Activated CD8-positive, alpha-beta memory T cell treated with anti-CD3 and anti-CD28 coated beads, Interleukin-2, amount 50 U/mL, for 24 hours (primary cell): Measurements from ENCODE around the gene HBD.

Experiments used
- DNase-seq: peaks from one replicate; pipeline ENCODE4 v3.0.0-alpha.2; 2020; ENCODE audit errors: extremely low read depth

HBD gene

DNA sequence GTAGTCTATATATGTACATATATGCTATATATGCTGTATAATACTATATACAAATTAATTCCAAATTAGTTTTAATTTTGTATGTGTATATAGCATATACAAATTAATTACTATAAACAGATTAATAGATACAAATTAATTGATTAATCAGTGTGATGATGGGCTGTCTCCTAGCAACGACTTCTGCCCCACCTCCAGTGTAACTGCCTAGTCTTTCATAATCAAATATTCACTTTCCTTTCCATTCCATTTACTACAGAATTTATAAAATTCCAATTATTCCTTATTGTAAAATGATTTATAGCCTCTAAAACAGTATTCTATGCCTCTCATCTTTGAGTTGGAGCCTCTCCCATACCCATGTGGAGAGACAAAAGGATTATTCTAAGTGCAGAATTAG is 976 bp downstream of the HBD start:
- no peak for DNase-seq

GRCh38 chr11:5232821-5233220 is 1.5 kb downstream of the HBD start:
- DNase-seq, result no peak

GRCh38 chr11:5232176-5232575 is 2.1 kb downstream of the HBD start:
- no peak for DNase-seq

GRCh38 chr11:5231111-5231510 is 3.2 kb downstream of the HBD start:
- no peak for DNase-seq

GRCh38 chr11:5230266-5230665 is 4.0 kb downstream of the HBD start:
- no peak for DNase-seq

DNA sequence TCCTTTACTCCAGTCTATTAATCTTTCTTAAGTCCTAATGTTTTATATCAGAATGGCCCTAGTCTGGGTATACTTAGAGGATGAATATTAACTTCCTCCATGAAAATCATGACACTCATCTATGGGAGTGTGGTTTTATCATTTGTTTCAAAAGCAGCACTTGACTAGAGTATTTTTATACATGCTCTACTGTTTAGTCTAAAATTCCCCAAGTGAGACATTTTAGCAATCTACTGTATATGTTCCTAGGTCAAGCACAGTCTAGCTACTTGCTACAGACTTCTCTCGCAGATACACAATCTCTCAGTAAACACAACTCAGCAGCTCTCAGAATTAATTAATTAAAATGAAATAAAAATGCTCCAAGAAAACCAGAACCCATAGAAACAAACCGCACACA is 4.5 kb downstream of the HBD start:
- no peak for DNase-seq

DNA sequence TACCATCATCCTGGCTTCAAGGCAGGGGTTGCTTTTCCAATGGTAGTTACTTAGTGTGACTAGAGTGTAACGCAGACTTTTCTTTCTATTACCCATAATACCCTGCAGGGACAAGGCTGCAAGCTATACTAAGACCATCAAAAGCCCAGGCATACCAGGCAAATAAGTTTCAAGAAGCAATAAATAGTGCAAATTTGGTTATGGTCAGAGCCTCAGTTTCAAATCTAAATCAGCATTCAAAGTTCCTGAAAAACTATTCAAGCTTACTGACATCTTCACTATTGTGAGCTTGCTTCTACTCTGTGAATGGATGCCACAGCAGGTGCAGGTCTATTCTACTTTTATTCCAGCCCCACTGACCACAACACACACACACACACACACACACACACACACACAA is 4.9 kb downstream of the HBD start:
- DNase-seq, result no peak

- DNase-seq, result no peak
Measured at GRCh38 chr11:5228124-5228523, 6.2 kb downstream of the HBD start.

- DNase-seq, result no peak
Measured at GRCh38 chr11:5227681-5228080, 6.6 kb downstream of the HBD start.

DNA sequence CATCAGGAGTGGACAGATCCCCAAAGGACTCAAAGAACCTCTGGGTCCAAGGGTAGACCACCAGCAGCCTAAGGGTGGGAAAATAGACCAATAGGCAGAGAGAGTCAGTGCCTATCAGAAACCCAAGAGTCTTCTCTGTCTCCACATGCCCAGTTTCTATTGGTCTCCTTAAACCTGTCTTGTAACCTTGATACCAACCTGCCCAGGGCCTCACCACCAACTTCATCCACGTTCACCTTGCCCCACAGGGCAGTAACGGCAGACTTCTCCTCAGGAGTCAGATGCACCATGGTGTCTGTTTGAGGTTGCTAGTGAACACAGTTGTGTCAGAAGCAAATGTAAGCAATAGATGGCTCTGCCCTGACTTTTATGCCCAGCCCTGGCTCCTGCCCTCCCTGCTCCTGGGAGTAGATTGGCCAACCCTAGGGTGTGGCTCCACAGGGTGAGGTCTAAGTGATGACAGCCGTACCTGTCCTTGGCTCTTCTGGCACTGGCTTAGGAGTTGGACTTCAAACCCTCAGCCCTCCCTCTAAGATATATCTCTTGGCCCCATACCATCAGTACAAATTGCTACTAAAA is 7.5 kb downstream of the HBD start, which contains the start of gene HBB:
Gene HBB, minus strand, starts transcription at position 340 of the 579 bp plus-strand sequence. Its CDS starts 50 bp downstream, at position 290.
- DNase-seq, result no peak

- no peak for DNase-seq
Measured at GRCh38 chr11:5225480-5225871, 8.8 kb downstream of the HBD start.

DNA sequence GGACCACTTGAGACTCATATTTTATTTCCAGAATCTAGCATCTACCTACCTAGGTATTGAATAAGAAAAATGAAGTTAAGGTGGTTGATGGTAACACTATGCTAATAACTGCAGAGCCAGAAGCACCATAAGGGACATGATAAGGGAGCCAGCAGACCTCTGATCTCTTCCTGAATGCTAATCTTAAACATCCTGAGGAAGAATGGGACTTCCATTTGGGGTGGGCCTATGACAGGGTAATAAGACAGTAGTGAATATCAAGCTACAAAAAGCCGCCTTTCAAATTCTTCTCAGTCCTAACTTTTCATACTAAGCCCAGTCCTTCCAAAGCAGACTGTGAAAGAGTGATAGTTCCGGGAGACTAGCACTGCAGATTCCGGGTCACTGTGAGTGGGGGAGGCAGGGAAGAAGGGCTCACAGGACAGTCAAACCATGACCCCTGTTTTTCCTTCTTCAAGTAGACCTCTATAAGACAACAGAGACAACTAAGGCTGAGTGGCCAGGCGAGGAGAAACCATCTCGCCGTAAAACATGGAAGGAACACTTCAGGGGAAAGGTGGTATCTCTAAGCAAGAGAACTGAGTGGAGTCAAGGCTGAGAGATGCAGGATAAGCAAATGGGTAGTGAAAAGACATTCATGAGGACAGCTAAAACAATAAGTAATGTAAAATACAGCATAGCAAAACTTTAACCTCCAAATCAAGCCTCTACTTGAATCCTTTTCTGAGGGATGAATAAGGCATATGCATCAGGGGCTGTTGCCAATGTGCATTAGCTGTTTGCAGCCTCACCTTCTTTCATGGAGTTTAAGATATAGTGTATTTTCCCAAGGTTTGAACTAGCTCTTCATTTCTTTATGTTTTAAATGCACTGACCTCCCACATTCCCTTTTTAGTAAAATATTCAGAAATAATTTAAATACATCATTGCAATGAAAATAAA is 9.5 kb downstream of the HBD start:
- no peak for DNase-seq

DNA sequence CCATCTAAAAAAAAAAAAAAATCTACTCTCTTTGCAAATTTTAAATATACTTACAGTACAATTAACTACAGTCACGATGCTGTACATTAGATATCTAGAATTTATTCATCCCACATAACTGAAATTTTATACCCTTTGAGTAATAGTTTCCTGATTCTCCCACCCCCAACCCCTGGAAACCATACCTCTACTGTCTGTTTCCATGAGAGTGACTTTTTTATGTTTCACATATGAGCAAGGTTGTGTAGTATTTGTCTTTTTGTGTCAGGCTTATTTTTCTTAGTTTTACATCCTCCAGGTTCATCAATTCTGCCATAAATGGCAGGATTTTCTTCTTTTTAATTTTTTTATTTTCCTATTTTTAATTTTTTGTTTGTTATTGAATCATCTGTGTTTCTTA is 10.6 kb downstream of the HBD start:
- DNase-seq, result no peak

GRCh38 chr11:5223146-5223545 is 11.1 kb downstream of the HBD start:
- no peak for DNase-seq

DNA sequence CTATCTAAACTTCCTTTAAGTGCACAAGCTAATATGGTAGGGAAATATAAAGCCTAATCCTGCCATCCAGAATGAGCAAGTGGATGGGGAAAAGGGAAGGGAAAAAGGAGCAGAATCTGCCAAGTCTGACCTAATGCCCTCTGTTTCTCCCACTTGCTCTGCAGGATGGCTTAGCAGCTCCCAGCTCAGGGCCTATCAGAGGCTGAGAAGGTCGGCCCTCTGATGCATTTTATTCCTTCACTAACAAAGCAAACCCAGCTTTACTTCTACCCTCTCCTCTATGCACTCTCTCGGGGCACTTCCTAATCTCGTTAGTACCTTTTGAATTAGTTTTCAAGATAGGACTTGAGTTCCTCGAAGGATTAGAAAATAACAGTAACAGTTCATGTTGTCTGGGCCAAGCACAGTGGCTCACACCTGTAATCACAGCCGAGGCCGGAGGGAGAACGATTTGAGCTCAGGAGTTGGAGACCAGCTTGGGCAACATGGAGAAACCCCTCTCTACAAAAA is 23.9 kb downstream of the HBD start:
- no peak for DNase-seq

GRCh38 chr11:5204787-5205186 is 29.5 kb downstream of the HBD start:
- no peak for DNase-seq

GRCh38 chr11:5203366-5203765 is 30.9 kb downstream of the HBD start:
- DNase-seq, result no peak

DNA sequence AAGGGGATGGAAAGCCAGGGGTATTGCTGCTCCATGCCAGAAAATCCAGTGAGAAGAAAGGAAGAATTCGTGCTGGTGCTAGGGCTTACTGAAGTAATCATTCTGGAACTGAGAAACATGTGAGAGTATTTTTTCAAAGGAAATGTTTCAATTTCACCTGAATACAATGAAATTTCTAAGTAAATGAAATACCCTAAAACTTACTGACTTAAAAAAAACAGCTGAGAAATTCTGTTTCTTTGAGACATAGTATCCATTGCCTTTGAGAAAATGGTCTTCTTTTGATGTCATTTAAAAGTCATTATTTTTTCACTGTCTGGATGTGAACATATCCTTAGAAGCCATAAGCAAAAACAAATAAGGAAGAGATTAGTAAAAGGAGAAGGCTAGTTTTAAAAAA is 33.7 kb downstream of the HBD start, which contains the start of gene OR51V1:
Gene OR51V1, minus strand, starts transcription at position 101 of the 400 bp plus-strand sequence. Its CDS starts 0 bp downstream, at position 101.
- DNase-seq, result no peak

- no peak for DNase-seq
Measured at GRCh38 chr11:5198285-5198684, 36.0 kb downstream of the HBD start.

DNA sequence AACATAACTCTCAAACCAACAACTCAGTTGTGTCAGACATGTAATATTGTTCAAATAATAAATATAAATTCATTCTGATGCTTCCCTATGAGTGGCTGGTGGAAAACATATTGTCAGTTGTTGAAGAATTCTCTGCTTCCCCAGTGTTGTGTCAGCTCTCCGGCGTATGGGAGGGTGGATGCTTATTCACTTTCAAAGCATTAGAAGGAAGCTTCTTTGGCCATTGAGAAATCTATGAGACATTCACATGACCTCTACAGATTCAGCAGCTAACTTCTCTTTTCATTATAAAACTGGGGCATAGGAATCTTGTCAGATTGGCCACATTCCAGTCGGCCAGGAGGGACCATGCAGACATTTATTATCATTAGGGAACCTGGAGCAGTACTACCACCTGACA is 36.7 kb downstream of the HBD start:
- DNase-seq, result no peak

DNA sequence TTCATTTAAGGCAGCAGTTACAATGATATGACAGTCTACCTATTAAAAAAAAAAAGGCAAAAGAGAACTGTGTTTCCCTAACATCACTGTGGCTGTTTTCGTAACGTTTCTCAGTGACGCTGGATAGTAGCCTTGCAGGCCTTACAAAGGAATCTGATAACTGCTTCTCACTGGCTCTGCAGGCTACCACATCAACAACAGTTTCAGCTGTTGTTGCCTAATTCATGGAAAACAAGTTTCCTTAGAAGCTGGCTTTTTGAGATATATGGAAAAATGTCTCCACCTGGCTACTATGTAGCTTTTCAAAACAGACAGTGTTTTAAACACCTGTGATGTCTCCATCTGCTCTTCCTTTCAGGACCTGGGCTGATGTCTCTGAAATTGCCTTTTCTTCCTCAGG is 37.6 kb downstream of the HBD start:
- DNase-seq, result no peak

DNA sequence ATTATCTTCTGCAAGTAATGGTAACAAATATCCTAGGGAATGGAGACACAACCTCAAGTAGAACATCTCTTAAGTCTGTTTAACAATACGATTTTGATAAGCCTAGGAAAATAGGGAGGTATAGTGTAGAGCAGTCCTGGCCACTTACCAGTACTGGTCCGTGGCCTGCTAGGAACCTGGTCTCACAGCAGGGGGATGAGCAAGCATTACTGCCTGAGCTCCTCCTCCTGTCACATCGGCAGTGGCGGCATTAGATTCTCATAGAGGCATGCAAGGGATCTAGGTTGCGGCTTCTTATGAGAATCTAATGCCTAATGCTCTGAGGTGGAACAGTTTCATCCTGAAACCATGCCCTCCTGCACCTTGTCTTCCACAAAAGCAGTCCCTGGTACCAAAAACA is 38.2 kb downstream of the HBD start:
- no peak for DNase-seq

DNA sequence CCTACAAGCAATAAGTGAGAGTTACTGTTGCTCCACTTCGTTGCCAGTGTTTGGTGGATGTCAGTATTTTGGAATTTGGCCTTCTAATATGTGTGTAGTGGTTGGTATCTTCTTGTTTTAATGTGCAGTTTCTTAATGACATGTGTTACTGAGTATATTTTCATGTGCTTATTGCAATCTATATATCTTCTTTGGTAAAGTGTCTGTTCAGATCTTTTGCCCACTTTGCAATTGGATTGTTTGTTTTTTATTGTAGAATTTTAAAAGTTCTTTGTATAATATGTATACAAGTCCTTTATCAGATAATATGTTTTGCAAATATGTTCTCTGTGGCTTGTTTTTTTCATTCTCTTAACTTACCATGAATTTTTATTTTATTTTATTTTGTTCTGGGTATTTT is 41.5 kb downstream of the HBD start:
- no peak for DNase-seq
